ENCODE measurements around the gene ERGIC1.

- TF ChIP-seq BCL11A (IDR thresholded peaks at IDR 0.05; ENCODE audit: low read depth in 2 of 2, low read length in 2 of 2) = no peak
- TF ChIP-seq PHF8 (conservative IDR thresholded peaks at IDR 0.05; ENCODE audit: low read depth, low read length) = no peak
Observed at GRCh38 chr5:172870291-172870714, 36.3 kb downstream of the ERGIC1 start.
